ENCODE results near the gene C18orf63.

Gene C18orf63

GRCh38 chr18:74381621-74382295, 66.1 kb downstream of the C18orf63 start:
- DNase-seq = no peak

GRCh38 chr18:74382481-74383017, 66.9 kb downstream of the C18orf63 start:
- DNase-seq = no peak

GRCh38 chr18:74387383-74387782, 71.7 kb downstream of the C18orf63 start:
- DNase-seq = no peak

GRCh38 chr18:74388227-74388626, 72.6 kb downstream of the C18orf63 start:
- DNase-seq = no peak

GRCh38 chr18:74389171-74389927, 73.7 kb downstream of the C18orf63 start:
- DNase-seq = no peak

- DNase-seq = no peak
Observed at GRCh38 chr18:74389991-74390390, 74.4 kb downstream of the C18orf63 start.

- no peak for DNase-seq
Observed at GRCh38 chr18:74390900-74391299, 75.3 kb downstream of the C18orf63 start.

- no peak for DNase-seq
Observed at GRCh38 chr18:74392323-74392722, 76.7 kb downstream of the C18orf63 start.

GRCh38 chr18:74395006-74395405, 79.4 kb downstream of the C18orf63 start:
- no peak for DNase-seq

GRCh38 chr18:74395648-74396154, 80.1 kb downstream of the C18orf63 start:
- no peak for DNase-seq

- DNase-seq = no peak
Observed at GRCh38 chr18:74396171-74397169, 80.8 kb downstream of the C18orf63 start.

GRCh38 chr18:74397572-74397971, 81.9 kb downstream of the C18orf63 start:
- no peak for DNase-seq

- no peak for DNase-seq
Observed at GRCh38 chr18:74399091-74399887, 83.7 kb downstream of the C18orf63 start.

GRCh38 chr18:74400813-74401212, 85.2 kb downstream of the C18orf63 start:
- no peak for DNase-seq

GRCh38 chr18:74402806-74403433, 87.3 kb downstream of the C18orf63 start:
- no peak for DNase-seq

- no peak for DNase-seq
Observed at GRCh38 chr18:74407888-74408287, 92.2 kb downstream of the C18orf63 start.
